KMS-11 (cell line): ENCODE results near the gene FCN1.

Source experiments
- H2AFZ ChIP-seq: fragments of 200-600 bp; sonication (generic); 2 replicates; pipeline ENCODE4 v1.6.1; 2016; ENCODE audit warnings: antibody characterized with exemption, mixed run types, low read depth
- H3K27ac ChIP-seq: fragments of 200-600 bp; sonication (generic); 2 replicates; pipeline ENCODE4 v1.6.1; 2016; ENCODE audit warnings: mild to moderate bottlenecking, mixed run types
- H3K27me3 ChIP-seq: fragments of 200-600 bp; sonication (generic); 2 replicates; pipeline ENCODE4 v1.6.1; 2017; ENCODE audit warnings: mild to moderate bottlenecking, low read depth, mixed run types, moderate library complexity; ENCODE audit not compliant: insufficient read depth
- H3K36me3 ChIP-seq: fragments of 200-600 bp; sonication (generic); 2 replicates; pipeline ENCODE4 v1.6.1; 2017; ENCODE audit warnings: mild to moderate bottlenecking, mixed run types; ENCODE audit not compliant: insufficient read depth
- H3K4me1 ChIP-seq: fragments of 200-600 bp; sonication (generic); 2 replicates; pipeline ENCODE4 v1.6.1; 2016; ENCODE audit warnings: mild to moderate bottlenecking, low read depth, mixed run types; ENCODE audit not compliant: poor library complexity, severe bottlenecking
- H3K4me2 ChIP-seq: fragments of 200-600 bp; sonication (generic); 2 replicates; pipeline ENCODE4 v1.7.0; 2016; ENCODE audit warnings: mild to moderate bottlenecking, mixed run types
- H3K4me3 ChIP-seq: fragments of 200-600 bp; sonication (generic); IDR thresholded peaks from 2 replicates; pipeline ENCODE4 v1.6.1; 2017; ENCODE audit warnings: low read depth, low read length, mixed read lengths; ENCODE audit not compliant: insufficient read depth
- H3K79me2 ChIP-seq: fragments of 200-600 bp; sonication (generic); 2 replicates; pipeline ENCODE4 v1.6.1; 2016; ENCODE audit warnings: low read depth, mixed run types; ENCODE audit not compliant: insufficient read depth
- H3K9ac ChIP-seq: fragments of 200-600 bp; sonication (generic); 2 replicates; pipeline ENCODE4 v1.6.1; 2016; ENCODE audit warnings: mild to moderate bottlenecking, mixed run types
- H4K20me1 ChIP-seq: fragments of 200-600 bp; sonication (generic); 2 replicates; pipeline ENCODE4 v1.6.1; 2016; ENCODE audit warnings: mild to moderate bottlenecking, mixed run types; ENCODE audit not compliant: insufficient read depth
- CTCF ChIP-seq: fragments of 200-600 bp; sonication (generic); conservative IDR thresholded peaks from 2 replicates; pipeline ENCODE4 v1.6.1; 2017; ENCODE audit warnings: low read depth, mild to moderate bottlenecking, antibody characterized with exemption, low read length, moderate library complexity, mixed read lengths

The FCN1 gene

GRCh38 chr9:134933076-134933659, 15.5 kb upstream of the FCN1 start:
- no peaks in the 10 kb centered on the region for H3K4me1 ChIP-seq
- peaks cover 61% of the 10 kb centered on the region for H3K27me3 ChIP-seq
- no peak overlapping the region for H3K4me2 ChIP-seq
- H3K36me3 ChIP-seq: no peaks in the 10 kb centered on the region
- no peak overlapping the region for H3K9ac ChIP-seq
- no peaks in the 10 kb centered on the region for H3K79me2 ChIP-seq
- H2AFZ ChIP-seq: no peak overlapping the region
- H3K4me3 ChIP-seq: no peak overlapping the region
- no peak overlapping the region for H3K27ac ChIP-seq
- no peaks in the 10 kb centered on the region for H4K20me1 ChIP-seq
- no peak for TF ChIP-seq CTCF

GRCh38 chr9:134932606-134933005, 14.9 kb upstream of the FCN1 start:
- Histone ChIP-seq H3K9ac (no peak overlapping the region), H4K20me1 (no peaks in the 10 kb centered on the region), H3K4me3 (no peak overlapping the region), H2AFZ (no peak overlapping the region), H3K4me1 (no peaks in the 10 kb centered on the region), H3K36me3 (no peaks in the 10 kb centered on the region), H3K27ac (no peak overlapping the region), H3K4me2 (no peak overlapping the region), H3K79me2 (no peaks in the 10 kb centered on the region), H3K27me3 (peaks cover 62% of the 10 kb centered on the region)
- TF ChIP-seq CTCF: no peak

- Histone ChIP-seq H3K4me2 (no peak overlapping the region), H3K27me3 (peaks cover 60% of the 10 kb centered on the region), H2AFZ (no peak overlapping the region)
Observed at GRCh38 chr9:134932171-134932570, 14.5 kb upstream of the FCN1 start.

GRCh38 chr9:134930398-134930797, 12.7 kb upstream of the FCN1 start:
- no peaks in the 10 kb centered on the region for H4K20me1 ChIP-seq
- H2AFZ ChIP-seq: no peak overlapping the region
- no peak overlapping the region for H3K4me2 ChIP-seq
- no peak overlapping the region for H3K4me3 ChIP-seq
- no peaks in the 10 kb centered on the region for H3K4me1 ChIP-seq
- H3K27me3 ChIP-seq: peaks cover 47% of the 10 kb centered on the region; the same call in 1 of the 2 replicates
- no peak for TF ChIP-seq CTCF
- H3K36me3 ChIP-seq: no peaks in the 10 kb centered on the region
- H3K9ac ChIP-seq: no peak overlapping the region
- no peaks in the 10 kb centered on the region for H3K79me2 ChIP-seq
- no peak overlapping the region for H3K27ac ChIP-seq

More at GRCh38 chr9:134932171-134932570, 14.5 kb upstream of the FCN1 start:
- no peaks in the 10 kb centered on the region for H3K36me3 ChIP-seq
- H3K4me3 ChIP-seq: no peak overlapping the region
- no peaks in the 10 kb centered on the region for H3K4me1 ChIP-seq
- no peak for TF ChIP-seq CTCF
- no peak overlapping the region for H3K27ac ChIP-seq
- H3K9ac ChIP-seq: no peak overlapping the region
- H4K20me1 ChIP-seq: no peaks in the 10 kb centered on the region
- no peaks in the 10 kb centered on the region for H3K79me2 ChIP-seq
